HUDEP-2 (cell line): Measurements from ENCODE around the gene PSMD6.

ENCODE experiments used
- DNase-seq, 76 experiments: peaks; one replicate each; lab custom pipeline; 2025; ENCODE audit not compliant: unreplicated experiment in 76 of 76; lab: John Stamatoyannopoulos, UW

Gene PSMD6

DNA sequence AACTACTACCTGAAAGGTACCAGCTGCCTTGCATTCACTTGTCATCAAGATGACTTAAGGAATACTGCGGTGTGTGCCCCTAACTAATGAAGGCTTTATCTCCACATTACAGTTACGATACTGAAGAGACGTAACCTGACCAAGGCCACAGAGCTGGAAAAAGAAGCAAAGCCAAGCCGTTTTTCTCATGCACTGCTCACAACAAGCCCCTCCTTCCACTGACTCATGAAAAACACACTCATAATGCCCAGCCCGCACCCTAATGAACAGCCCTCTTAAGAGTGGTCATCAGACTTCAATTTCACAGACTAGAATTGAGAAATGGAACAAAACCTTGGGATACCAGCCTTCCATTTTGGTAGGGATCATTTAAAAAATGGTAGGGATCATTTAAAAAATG lies 11.6 kb downstream of the PSMD6 start:
- DNase-seq = peak in 27 of 76 experiments; percentile 1 to 63 (median 10)

DNA sequence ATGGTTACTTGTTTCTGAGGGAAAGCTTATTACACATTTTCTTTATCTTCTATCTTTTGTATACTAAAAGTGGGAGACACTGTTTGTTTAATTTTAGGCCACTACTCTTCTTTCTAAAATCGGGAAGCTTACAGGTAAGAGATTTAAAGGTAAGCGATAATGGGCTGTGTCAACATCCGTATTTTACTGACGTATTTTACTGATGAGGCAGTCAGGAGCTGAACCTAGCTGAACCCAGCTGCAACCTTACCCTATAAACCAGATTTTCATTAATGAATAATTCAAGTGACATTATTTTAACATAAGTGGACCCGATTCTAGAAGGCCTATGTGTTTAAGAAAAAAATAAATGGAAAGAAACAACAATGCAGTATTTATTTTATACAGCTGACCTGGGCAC lies 13.1 kb downstream of the PSMD6 start:
- DNase-seq = no peak

DNA sequence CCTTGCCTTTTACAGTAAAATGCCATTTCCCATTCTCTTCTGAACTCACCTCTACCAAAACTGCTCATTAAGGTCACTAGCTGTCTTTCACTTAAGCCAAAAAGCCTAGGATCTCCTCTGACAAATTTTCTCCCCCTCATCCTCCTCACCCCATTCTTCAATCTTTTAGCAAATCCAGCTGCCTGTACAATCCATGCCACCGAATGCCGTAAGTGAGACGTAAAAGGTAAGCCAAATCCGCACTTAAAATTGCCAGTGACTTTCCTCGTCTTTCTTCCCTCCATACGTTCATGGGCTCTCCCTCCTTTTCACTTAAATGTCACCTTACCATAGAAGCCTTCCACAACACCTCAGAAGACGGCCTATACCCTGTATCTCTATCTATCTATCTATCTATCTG lies 13.8 kb downstream of the PSMD6 start:
- DNase-seq = no peak

DNA sequence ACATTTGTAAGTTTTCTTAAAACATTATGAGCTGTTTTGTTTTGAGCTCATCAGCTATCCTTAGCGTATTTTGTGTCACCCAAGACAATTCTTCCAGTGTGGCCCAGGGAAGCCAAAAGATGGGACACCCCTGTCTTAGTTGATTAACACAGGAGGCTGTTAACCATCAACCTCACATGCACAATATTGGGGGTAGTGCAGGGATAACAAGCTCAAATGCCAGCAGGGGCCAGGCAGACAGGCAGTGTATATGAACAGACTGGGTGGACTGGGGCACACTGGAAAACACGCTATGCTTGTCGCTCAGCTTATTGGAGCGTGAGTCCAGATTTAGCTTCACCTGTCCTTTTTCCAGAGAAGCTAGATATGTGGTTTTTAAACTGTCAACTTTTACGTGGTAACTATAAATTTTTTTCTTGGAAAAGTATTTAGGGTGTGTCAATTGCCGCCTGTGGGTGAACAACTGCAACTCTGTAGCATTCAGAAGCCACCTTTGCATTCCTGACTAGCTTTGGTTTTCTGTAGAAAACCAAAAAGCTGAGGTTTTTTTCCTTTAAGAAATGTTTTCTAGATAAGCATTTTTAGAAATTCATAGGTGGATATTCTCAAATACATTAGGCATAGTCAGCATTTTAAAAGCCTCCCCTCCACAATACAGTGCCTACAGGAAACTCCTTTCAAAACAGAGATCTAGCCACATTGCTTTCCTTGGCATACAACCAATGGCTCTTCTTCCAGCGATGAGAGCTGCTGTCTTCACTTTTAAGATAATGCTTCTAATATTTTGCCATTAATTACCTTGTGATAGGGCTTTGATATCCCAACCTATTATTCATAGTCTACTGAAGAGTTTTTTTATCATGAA lies 14.6 kb downstream of the PSMD6 start:
- DNase-seq = no peak

DNA sequence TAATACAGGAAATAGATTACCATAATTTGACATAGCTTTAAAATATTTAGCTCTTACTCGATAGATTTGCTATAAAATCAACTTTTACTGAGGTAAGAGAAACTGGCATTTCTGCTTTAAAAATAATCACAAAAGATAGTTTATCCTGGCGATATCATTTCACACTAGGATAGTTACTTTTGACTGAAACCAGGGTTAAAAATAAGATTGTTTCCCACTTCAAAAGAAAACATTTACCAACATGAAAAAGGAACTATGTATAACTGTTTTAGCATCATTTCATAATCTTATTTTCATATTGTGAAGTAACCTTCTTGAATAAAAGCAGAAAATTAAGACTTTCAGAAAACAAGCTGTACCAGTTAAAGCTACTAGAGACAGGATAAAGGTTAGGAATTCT lies 15.3 kb downstream of the PSMD6 start:
- no peak for DNase-seq

DNA sequence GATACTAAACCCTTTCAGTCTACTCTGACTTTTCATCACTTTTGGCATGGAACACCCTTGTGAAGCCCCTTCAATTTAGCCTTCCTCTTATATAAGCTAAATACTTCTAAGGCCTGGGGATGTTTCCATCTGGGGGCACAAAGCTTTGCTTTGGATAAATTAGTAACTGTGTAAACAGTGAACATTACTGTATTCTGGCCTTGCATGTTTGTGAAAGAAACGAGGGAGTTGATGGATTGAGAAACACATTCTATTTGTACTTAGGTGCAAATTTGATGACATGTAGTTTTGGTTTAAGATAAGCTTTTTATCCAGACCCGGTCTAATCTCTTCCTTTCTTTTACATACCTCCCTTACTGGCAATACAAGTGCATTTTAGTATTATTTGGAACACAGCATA lies 19.7 kb downstream of the PSMD6 start:
- DNase-seq = no peak

DNA sequence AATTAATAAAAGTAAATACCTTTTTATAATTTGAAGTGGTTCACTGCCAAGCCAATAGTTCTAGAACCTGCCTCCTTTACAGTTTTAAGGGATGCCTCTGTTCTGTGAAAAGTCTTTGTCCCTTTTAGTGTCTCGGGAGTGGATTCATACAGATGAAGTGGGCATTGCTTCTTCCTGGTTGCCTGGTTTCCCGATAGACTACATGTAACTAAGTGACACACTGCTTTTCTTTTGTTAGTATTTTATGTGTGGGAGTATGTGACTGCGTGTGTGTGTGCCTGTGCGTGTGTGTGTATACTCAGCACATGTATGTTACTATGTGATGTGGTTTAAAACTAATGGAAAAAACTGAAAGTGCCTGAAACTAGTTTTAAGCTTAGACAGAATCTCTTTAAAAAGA lies 21.1 kb downstream of the PSMD6 start:
- DNase-seq = no peak

DNA sequence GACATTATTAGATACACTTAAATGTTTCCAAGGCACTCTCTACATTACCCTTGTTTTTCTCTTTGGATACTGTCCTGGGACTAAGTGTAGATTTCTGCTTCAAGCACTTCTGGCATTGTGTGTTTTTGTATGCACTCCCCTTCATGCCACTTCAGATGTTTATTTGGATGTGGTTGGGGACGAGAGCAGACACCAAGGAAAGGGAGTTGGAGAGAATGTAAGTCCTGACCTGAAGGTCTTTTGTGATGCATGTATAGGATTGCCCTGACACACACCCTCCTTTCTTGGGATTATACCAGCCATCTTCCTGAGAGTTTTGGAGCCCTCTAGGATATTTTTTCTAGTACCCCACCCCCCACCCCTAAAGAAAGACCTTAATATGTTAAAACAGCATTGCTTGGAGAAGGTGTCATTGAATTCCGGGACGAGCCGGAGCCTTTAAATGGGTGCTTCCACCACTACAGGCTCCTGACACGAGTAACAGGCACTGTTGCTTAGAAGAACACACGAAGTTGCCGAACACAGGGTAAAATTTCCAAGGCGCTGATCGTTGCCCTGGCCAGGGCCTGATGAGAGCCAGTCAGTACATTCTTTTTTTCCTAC lies 22.7 kb downstream of the PSMD6 start:
- DNase-seq = no peak

DNA sequence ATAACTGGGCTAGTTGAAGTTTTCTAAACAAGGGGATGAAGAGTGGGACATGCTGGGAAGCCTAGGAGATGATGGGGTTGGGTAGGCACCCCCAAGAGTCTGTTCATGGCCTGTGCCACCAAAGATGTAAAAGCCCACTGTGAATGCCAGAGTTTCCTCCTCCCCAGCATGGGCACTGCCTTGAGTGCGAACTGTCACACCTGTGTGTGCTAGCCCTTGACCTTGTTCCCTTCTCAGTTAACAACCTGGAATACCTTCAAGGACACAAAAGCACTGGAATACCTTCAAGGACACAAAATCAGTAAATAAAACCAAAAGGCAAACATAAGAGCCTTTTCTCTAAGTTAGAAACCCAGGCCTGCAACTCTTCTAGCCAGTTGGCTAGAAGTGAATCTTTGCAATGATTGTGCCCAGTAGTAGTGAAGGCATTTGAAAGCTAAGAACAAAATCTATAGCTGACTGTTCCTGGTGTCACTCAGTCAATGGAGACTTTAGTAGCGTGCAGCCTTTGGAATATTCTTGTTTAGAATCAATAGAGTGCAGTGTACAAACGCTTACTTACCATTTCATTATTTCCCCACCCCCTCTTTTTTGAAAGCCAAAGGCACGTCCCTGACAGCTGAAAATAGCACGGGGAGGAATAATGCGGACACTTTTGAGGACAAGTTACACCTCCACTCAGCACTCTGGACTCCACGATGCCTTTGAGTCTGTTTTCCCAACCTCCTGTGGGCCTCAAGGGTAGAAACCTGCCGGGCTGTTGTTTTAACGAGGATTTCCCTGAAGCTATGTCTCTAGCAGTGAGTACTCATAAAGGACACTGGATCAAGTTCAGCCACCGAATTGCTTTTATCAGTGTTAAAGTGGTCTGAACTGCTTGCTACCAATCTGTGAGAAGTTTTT lies 24.2 kb downstream of the PSMD6 start:
- DNase-seq = no peak

DNA sequence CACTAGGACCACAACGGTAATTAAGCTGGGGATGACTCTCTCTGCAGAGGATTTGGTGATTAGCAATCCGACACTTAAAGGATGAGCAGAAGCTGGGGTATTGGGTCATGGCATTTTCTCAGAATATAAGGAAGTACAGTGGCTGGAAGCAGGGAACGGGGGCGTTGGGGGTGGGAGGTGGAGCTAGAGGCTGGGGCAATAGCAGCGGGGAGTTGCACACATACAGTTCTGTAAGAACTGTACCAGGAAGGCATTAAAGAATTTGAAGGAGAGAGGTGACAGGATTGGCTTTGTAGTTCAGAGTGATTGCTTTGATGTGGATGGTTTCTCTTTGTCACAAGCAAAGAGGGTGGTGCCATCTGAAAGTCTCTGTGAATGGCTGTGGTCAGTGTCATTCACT lies 28.2 kb downstream of the PSMD6 start:
- DNase-seq = no peak

DNA sequence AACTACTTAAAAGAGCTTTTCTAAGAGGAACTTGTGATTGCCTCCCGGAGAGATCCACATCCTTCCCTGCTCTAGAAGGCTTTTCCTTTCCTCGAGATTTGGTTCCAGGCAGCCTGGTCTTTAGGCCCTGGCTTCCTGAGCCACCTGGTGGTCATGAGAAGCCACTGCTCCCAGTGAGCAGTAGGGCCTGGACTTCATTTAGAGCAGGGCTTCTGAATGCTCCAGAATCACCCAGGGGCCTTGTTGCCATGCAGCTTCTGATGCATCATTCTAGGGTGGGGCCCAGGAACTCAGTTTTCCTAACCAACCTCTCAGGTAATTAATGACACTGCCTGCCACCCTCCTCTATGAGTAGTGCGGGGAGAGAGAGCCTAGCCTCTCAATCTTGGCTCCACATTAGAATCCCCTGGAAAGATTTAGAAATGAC lies 29.6 kb downstream of the PSMD6 start:
- peak in 50 of 76 experiments; percentile 2 to 65 (median 24) for DNase-seq

DNA sequence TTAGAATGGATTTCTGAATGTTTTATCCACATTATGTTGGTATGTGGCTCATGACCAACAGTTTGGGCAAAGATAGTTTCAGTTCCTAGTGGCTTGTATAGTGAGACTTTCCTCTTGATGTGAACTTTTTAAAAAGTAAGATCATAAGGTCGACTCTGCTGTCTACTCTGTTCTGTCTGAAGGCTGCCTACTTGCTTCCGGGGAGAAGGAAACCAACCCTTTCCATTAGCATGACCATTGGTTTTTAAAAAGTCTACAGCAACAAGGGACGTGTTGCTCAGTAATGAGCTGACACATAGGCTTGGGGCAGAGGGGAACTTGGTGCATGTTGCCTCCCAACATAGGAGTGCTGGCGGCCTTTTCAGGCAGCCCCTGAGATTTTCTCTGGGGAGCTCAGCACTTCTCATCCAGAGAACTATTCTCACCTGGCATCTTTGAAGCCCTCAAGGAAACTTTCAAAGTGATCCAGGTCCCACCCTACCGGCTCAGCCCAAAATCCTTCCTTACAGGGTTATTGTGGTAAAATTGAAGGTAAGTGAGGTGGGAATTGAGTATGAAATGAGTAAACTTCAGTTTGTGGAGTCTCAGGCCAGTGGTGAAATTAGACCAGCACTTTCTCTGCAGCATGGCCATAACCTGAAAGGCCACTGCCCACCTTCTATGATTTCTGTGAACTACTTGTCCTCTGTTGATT lies 30.6 kb downstream of the PSMD6 start:
- DNase-seq = no peak

DNA sequence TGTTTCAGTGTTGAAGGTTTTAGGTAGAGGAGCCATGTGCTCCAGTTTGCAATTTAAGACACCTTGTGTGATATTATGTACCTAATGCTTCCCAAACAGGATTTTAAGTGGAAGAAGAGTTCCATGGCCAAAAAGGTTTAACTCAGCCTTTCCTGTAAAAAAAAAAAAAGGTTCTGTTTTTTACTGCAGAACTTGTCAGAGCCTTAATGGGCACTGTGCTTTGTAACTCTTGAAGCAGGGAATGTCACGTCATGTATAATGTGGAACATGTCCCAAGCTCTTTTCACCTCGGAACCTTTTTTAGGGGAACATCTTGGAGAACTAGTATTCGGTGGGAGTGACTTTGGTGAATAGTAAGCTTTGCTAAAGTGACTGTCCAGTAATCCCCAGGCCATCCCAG lies 31.6 kb downstream of the PSMD6 start:
- DNase-seq = no peak

DNA sequence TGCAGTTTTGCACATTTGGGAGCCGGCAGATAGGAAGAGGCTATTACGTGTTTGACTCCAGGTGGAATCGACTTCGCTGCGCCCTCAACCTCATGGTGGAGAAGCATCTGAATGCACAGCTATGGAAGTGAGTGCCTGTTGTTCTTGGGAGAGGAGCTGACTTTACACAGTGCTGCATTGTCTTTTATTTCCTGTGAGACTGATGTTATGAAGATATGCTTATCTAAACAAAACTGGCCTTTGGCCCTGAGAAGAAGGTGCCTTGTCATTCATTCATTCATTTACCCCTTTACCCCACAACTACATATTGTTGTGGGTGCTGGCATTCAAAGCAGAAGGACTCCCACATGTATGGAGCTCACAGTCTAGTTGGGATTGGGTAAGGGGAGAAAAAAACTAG lies 32.6 kb downstream of the PSMD6 start:
- DNase-seq = no peak

DNA sequence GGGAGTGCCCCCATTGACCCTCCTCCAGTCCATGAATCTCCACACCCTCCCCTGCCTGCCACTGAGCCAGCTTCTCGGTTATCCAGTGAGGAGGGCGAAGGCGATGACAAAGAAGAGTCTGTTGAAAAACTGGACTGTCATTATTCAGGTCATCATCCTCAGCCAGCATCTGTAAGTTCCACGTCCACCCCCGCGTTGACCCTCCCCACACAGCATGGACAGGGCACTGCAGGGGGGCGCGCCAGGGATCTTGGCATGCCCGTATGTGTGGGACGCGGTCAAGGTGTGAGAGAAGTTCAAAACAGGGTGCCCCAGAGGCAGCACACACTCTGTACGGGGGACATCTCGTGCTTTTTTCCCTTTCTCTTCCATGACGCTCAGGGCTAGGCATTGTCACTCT lies 33.1 kb downstream of the PSMD6 start:
- no peak for DNase-seq

DNA sequence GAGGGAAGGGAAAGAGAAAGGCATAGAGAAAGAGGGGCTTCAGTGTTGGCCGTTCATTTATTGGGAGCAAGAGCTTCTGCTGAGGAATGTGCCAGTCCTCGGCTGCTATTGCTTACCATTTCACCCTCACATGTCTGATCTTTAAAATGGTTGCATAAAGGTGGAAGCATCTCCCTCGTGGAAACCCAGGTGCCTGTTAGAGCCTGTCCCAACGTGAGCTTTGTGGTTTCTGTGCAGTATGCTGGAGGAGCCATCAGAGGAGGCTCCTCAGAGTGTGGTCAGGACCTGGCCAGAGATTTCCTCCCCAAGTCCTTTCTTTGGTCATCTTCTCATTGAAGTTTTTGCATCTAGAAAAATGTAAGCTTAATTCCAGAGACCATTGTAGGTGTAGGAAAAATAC lies 34.4 kb downstream of the PSMD6 start:
- no peak for DNase-seq

DNA sequence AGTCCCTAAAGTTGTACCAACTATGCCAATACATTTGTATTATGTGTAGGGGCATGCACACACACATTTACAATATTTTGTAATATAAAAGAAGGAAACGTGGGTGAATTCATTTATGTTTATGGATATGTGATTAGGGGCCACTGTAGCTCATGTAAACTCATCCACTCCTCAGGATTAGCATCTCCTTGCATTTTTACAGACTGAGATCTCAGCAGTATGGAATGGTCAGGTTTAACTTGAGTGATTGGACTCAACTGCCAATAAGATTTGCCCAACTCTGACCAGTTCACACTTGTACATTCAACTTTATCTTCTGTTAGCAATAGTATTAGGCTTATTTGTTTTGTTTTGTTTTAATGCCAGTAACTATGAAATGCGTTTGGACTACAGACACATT lies 36.5 kb downstream of the PSMD6 start:
- no peak for DNase-seq

DNA sequence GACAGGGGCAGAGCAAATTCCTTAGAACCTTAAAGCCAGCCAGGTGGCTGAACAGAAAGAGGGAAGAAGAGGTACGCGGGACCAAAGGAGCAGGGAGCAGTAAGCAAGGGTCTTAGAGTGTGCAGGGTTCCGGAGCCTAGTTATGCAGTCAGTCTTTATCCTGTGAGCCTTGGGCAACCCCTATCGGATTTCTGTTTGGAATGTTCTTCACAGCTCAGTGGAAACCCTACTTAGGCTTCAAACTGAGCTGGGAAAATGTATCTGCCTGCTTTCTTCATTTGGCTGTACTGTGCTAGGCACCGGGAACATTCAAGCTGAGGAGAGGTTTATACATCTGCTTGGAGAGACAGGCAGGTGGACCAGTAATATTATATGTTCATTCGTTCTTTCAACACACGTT lies 37.1 kb downstream of the PSMD6 start:
- no peak for DNase-seq

DNA sequence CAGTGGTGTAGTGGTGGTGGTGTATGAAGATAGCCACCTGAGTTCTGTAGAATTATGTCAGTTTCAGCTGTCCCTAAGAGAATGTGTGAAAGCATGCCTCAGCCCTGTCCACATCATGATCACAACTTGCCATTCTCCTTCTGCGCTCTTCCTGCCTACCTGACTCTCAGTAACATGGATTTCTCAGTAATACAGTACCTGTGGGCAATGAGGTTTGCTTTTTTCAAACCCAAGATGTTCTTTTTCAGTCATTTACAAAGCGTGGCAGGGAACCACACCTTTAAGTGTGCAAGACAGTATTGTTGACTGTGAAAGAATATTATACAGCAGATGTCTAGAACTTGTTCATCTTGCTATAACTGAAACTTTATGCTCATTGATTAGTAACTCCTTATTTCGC lies 38.9 kb downstream of the PSMD6 start:
- DNase-seq = no peak

DNA sequence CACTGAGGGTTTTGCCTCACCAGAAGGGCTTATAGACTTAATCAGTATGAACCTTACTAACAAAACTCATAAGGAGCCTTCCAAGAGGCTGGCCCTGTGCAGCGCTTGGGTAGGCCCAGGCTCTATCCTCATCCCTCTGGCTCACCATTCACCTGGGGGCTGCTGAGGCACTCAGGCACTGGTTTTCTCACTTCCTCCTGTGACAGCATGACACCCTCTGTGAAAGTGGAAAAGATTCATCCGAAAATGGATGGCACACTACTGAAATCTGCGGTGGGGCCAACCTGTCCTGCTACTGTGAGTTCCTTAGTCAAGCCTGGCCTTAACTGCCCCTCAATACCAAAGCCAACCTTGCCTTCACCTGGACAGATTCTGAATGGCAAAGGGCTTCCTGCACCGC lies 41.3 kb downstream of the PSMD6 start:
- no peak for DNase-seq
